NCI-H748 treated with DMSO at 0.1 percent for 48 hours (cell line): ENCODE results near the gene MUC4.

ENCODE experiments used
- DNase-seq: peaks from one replicate; lab custom pipeline; 2025; lab: John Stamatoyannopoulos, UW

The MUC4 gene

DNA sequence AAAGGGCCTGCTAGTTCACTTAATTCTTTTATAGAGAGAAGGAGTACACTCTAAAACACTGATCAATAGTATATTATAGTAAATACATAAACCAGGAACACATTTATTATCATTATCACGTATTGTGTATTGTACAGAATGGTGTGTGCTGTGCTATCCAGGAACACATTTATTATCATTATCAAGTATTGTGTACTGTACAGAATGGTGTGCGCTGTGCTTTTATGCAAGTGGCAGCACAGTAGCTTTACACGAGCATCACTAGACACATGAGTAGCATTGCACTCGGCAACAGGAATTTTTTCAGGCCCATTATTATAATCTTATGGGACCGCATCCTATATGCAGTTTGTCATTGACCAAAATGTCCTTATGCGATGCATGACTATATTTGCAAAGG, 111.9 kb downstream of the MUC4 start:
- no peak for DNase-seq

- no peak for DNase-seq
Measured at GRCh38 chr3:195699388-195699771, 112.3 kb downstream of the MUC4 start.

DNA sequence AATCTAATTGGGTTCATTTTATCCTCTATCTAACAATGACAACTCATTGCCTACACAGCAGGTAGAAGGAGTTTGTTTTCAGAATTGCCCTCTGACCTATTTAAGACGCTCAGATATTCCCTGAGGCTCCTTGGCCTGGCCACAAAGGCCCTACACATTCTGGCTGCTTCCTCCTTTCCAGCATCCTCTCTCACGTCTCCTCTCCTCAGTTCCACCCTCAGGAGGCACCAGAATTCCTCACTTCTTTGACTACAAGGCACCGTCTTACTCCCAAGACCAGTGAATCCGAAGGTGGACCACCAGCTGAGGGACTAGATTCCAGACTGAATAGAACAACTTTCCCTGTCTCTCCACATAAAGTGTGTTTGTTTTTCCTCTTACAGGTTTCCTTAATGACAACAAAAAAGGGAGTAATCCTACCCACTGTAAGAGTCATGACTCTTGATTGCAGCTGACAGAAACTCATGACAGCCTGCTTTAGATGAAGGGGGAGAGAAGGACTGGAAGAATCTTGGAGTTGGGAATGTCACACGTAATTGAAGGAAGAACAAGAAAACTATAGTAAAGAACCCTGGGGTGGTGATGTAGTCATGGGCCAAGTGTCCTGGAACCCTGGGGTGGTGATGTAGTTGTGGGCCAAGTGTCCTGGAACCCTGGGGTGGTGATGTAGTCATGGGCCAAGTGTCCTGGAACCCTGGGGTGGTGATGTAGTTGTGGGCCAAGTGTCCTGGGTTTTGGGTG, 112.9 kb downstream of the MUC4 start:
- no peak for DNase-seq

GRCh38 chr3:195698325-195698646, 113.4 kb downstream of the MUC4 start:
- DNase-seq, result no peak

DNA sequence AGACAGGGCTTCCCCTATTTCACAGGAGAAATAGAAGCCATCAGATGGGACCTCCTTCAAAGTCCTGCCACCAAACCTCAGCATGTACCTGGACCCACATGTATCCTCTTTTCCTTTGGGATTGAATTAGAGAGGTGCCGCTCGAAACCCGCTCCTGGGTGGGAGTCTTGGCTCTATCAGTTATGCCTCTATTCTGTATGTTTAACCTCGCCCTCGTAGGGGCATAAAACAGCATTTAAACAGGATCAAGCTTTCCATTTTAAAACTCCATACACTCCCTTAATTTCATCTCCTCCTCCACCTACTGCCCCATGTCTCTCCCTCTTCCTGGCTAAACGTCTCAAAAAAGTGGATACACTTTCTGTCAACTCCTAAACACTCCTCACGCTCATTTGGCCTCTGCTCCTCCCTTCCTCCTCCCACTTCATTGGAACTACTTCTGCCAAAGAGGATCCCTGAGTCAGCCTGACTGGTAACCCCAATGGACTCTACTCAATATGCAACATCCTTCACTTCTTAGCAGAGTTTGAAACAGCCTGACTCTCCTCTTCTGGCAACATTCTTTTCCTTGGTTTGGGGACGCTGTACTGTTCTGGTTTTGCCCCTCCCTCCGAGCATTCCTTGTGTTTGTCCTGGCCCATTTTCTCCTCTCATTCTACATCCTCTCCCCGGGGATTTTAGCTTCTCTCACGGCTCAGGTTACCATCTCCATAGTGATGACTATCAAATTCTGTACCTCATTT, 114.0 kb downstream of the MUC4 start:
- no peak for DNase-seq
